GM12872 (cell line): Measurements from ENCODE around the gene DHFR.
A peak's percentile ranks its signal among the peaks of the same experiment; 100 is the strongest.

ENCODE experiments used
- TF ChIP-seq, protein P1 (sequence below): IDR thresholded peaks from 3 replicates; pipeline ENCODE4 v1.5.1; 2011; ENCODE audit warnings: low read depth, mild to moderate bottlenecking, low read length, moderate library complexity; ENCODE audit not compliant: insufficient read depth

Gene DHFR

DNA sequence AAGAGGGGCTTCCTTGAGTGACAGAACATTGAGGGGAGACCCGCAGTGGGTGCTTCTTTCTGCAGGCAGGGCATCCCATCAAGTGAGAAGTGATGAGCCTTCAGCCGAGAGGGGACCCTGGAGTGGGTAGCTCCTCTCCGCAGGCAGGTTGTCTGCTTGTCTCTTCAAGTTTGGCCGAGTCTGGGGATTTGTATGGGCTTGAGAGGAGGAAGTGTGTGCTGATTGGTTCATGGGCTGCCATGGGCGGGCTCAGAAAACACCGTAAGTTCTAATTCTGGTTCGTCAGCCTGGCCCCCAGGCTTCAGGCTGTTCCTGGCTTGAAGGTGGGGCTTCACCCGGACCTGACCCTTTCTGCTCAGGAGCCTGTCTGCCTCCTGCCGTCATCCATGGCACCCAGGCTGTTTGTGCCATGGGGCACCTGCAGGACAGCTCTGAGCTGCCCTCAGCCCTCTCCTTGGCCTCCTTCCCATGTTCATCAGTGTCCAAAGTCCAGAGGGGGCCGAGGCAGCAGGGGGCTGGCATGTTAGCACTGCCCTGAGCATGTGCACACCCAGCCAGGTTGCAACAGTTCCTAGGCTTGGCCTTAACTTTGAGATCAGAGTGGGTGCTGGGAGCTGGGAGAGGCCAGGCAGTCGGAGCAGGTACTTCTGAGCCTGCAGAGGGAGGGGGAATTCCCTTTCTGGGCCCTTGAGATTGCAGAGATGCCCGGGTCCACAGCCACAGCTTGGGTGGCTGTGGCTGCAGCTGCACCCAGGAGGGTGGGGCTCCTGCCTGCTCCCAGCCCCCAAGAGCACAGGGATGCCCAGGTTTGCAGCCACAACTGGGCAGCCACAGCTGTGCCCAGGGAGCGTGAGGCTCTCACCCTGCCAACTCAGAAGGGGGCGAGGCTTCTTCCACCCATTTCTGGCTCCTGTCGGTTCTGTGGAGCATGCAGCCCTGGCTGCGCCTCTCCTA is 13.5 kb upstream of the DHFR start:
- TF ChIP-seq, protein P1, sequence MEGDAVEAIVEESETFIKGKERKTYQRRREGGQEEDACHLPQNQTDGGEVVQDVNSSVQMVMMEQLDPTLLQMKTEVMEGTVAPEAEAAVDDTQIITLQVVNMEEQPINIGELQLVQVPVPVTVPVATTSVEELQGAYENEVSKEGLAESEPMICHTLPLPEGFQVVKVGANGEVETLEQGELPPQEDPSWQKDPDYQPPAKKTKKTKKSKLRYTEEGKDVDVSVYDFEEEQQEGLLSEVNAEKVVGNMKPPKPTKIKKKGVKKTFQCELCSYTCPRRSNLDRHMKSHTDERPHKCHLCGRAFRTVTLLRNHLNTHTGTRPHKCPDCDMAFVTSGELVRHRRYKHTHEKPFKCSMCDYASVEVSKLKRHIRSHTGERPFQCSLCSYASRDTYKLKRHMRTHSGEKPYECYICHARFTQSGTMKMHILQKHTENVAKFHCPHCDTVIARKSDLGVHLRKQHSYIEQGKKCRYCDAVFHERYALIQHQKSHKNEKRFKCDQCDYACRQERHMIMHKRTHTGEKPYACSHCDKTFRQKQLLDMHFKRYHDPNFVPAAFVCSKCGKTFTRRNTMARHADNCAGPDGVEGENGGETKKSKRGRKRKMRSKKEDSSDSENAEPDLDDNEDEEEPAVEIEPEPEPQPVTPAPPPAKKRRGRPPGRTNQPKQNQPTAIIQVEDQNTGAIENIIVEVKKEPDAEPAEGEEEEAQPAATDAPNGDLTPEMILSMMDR, result no peak

DNA sequence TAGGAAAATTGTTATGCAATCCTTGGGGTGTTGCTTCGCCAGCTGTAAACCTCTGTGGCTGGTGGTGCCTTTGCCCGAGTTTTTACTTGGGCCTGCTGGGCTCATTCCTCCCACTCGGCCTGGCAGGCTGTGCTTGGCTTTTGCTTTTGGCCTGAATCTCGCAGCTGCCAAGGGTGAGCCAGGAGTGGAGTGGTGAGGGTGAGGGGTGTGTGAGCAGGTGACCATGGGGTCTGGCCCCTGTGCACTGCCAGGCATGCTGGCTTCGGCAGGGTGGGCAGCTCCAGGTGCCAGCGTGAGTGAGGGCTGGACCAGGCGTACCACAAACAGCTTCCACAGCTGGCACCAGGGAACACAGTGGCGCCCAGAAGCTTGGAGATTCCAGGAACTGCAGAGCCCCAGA is 12.6 kb upstream of the DHFR start:
- TF ChIP-seq, protein P1, result no peak

DNA sequence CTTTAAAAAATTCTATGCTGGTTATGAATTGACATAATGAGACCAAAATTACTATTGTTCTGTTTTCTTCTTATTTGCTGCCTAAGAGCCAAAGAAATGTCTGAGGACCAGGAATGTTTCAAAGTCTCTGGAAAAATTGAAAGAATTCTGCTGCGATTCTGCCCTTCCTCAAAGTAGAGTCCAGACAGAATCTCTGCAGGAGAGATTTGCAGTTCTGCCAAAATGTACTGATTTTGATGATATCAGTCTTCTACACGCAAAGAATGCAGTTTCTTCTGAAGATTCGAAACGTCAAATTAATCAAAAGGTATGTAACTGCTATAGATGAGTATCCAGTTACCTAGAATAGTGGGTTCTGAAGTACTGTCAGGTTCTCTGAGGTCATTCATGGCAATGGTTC is 10.3 kb upstream of the DHFR start:
- TF ChIP-seq, protein P1, result no peak

DNA sequence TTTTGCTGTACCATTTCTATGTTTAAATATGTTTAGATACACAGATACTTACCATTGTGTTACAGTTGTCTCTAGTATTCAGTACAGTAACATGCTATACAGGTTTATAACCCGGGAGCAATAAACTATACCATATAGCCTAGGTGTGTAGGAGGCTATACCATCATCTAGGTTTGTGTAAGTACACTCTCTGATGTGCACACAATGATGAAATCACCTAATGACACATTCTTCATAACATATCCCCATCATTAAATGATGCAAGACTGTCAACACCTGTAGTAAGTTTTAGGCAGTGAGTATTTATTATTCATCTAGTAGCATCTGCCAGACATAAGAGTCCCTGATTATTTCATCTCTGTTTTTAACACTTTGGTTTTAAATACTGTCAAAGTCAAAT is 7.3 kb upstream of the DHFR start:
- TF ChIP-seq, protein P1, result no peak

DNA sequence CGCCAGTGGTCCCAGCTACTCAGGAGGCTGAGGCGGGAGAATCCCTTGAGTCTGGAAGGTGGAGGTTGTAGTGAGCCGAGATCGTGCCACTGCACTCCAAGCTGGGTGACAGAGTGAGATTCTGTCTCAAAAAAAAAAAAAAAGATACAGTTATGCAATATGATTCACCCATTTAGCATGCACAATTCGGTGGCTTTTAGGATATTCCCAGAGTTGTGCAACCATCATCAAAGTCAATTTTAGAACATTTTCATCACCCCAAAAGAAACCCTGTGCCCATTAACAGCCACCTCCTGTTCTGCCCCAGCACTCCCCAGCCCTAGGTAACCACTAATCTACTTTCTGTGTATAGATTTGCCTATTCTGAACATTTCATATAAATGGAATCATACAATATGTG is 4.3 kb upstream of the DHFR start:
- TF ChIP-seq, protein P1, result no peak

DNA sequence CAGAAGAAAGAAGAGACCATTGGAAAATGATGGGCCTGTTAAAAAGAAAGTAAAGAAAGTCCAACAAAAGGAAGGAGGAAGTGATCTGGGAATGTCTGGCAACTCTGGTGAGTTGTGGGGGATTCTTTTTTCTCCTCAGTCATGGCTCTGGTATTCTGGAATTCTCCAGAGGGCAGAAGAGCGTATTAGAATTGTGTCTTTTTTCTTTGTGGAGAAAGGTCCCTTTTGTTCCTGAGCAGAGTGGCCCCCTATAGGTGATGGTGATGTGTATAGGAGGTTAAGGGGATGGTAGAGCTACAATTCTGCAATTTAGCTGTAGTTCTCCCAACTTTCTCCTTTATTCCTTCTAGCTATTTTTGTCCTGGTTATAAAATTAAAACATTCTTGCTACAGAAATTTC is 1.6 kb upstream of the DHFR start:
- TF ChIP-seq, protein P1, result peak; percentile 24; the same call in 1 of the 3 replicates

DNA sequence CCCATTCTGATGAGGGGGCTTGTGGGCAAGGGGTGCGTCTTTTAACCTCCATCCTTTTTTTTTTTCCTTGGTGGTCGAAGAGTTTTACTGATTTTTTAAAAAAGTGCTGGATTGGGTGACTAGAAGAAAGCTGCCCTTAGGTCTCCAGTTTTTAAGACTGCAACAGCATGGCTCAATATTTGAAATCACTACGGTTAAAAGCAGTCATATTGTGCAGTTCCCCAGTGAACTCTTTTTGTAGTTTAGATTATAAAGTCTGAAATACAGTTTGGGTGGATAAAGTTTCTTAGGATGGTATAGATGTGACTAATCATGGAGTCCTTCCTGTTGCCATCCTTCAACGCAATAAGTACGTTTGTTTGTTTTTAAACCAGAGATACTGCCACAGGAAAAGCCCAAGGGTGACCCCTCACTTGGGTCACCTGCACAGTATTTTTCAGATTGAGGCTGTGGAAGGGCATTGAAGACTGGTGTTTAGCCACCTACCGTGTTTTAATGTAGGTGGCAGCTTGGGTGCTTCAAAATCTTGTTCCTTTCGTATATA is 520 bp upstream of the DHFR start:
- TF ChIP-seq, protein P1, result no peak
